DOHH2 (cell line): ENCODE measurements around the gene PEAK1.
"Not testable (repeated sequence)": the region's sequence is repeated elsewhere in the genome, so short reads cannot be mapped to it uniquely, and the experiment has no call there.

ENCODE experiments used
- H3F3A ChIP-seq: fragments of 200-600 bp; sonication (generic), shearing (Covaris generic); 2 replicates; pipeline ENCODE4 v1.6.0; 2016; ENCODE audit warnings: antibody characterized with exemption, mild to moderate bottlenecking; ENCODE audit not compliant: control insufficient read depth, insufficient read depth
- H3K27ac ChIP-seq: fragments of 200-600 bp; sonication (generic); 2 replicates; pipeline ENCODE4 v1.5.1; 2014; ENCODE audit warnings: low read depth, mild to moderate bottlenecking, low read length, moderate library complexity
- H3K27me3 ChIP-seq: fragments of 200-600 bp; sonication (generic); 2 replicates; pipeline ENCODE4 v1.6.1; 2014; ENCODE audit warnings: mild to moderate bottlenecking, low read length, mixed read lengths; ENCODE audit not compliant: control insufficient read depth
- H3K36me3 ChIP-seq: fragments of 200-600 bp; sonication (generic); 2 replicates; pipeline ENCODE4 v1.6.1; 2014; ENCODE audit warnings: mild to moderate bottlenecking, low read length, moderate library complexity, mixed read lengths; ENCODE audit not compliant: control insufficient read depth
- H3K4me1 ChIP-seq: fragments of 200-600 bp; sonication (generic); 2 replicates; pipeline ENCODE4 v1.6.1; 2014; ENCODE audit warnings: mild to moderate bottlenecking, low read length, mixed read lengths; ENCODE audit not compliant: control insufficient read depth
- H3K4me2 ChIP-seq: fragments of 200-600 bp; sonication (generic); 2 replicates; pipeline ENCODE4 v1.6.0; 2014; ENCODE audit warnings: mild to moderate bottlenecking, low read length, moderate library complexity
- H3K4me3 ChIP-seq: fragments of 200-600 bp; sonication (generic); 2 replicates; pipeline ENCODE4 v1.5.1; 2014; ENCODE audit warnings: mild to moderate bottlenecking, low read length, mixed read lengths
- H3K79me2 ChIP-seq: fragments of 200-600 bp; sonication (generic); 2 replicates; pipeline ENCODE4 v1.6.1; 2014; ENCODE audit warnings: mild to moderate bottlenecking, low read length, mixed read lengths; ENCODE audit not compliant: control insufficient read depth
- H3K9me2 ChIP-seq: fragments of 200-600 bp; sonication (generic); replicated peaks from 2 replicates; pipeline ENCODE4 v1.6.1; 2014; ENCODE audit warnings: mild to moderate bottlenecking, low read length, mixed read lengths; ENCODE audit not compliant: control insufficient read depth
- H3K9me3 ChIP-seq: fragments of 200-600 bp; sonication (generic); 2 replicates; pipeline ENCODE4 v1.6.1; 2014; ENCODE audit warnings: antibody characterized with exemption, low read length, mixed read lengths; ENCODE audit not compliant: control insufficient read depth, insufficient read depth
- H4K20me1 ChIP-seq: fragments of 200-600 bp; sonication (generic); 2 replicates; pipeline ENCODE4 v1.6.0; 2014; ENCODE audit warnings: low read depth, mild to moderate bottlenecking, antibody characterized with exemption, low read length, moderate library complexity; ENCODE audit not compliant: control insufficient read depth, insufficient read depth
- EZH2phosphoT487 ChIP-seq: fragments of 200-600 bp; sonication (generic); IDR thresholded peaks from 2 replicates; pipeline ENCODE4 v1.6.1; 2017; ENCODE audit warnings: borderline replicate concordance, mild to moderate bottlenecking, antibody characterized with exemption, low read length, moderate library complexity, mixed read lengths
- TF ChIP-seq, protein P1 (sequence below): fragments of 200-600 bp; sonication (generic); IDR thresholded peaks from one replicate; pipeline ENCODE4 v1.5.1; 2014; ENCODE audit warnings: antibody characterized with exemption, mild to moderate bottlenecking, low read depth, low read length; ENCODE audit not compliant: poor library complexity, severe bottlenecking

PEAK1 gene

DNA sequence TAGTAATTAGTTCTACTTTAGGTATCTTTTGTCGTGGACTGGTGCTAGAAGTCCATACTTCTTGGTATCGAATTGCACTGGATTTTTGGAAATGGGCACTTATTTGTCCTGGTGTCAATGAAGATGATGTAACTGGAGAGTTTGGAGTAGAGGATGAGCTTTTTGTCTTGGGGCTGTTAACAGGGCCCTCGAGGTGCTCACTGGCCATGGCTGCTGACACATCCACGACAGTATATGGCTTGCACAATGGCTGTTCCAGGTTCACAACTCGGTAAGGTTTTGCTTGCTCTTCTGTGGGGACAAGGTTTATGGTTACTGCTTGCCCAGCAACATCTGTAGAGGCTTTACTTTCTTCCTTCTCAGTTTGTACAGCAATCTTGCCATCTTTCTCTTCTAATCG, 239.6 kb downstream of the PEAK1 start:
- Histone ChIP-seq H3K4me2 (no peak overlapping the region), H3K4me1 (peaks cover 36% of the 10 kb centered on the region), H3K36me3 (no peaks in the 10 kb centered on the region), H4K20me1 (0 out of 2 replicates have a peak, but pooled peaks cover 4% of the 10 kb centered on the region), H3K4me3 (no peak overlapping the region), H3K27me3 (no peaks in the 10 kb centered on the region), H3K27ac (no peak overlapping the region), H3K9me2 (no peaks in the 10 kb centered on the region), H3K9me3 (no peaks in the 10 kb centered on the region), H3K79me2 (no peaks in the 10 kb centered on the region), H3F3A (peaks cover 7% of the 10 kb centered on the region; the same call in 1 of the 2 replicates)
- TF ChIP-seq EZH2phosphoT487 = no peak
- TF ChIP-seq, protein P1, sequence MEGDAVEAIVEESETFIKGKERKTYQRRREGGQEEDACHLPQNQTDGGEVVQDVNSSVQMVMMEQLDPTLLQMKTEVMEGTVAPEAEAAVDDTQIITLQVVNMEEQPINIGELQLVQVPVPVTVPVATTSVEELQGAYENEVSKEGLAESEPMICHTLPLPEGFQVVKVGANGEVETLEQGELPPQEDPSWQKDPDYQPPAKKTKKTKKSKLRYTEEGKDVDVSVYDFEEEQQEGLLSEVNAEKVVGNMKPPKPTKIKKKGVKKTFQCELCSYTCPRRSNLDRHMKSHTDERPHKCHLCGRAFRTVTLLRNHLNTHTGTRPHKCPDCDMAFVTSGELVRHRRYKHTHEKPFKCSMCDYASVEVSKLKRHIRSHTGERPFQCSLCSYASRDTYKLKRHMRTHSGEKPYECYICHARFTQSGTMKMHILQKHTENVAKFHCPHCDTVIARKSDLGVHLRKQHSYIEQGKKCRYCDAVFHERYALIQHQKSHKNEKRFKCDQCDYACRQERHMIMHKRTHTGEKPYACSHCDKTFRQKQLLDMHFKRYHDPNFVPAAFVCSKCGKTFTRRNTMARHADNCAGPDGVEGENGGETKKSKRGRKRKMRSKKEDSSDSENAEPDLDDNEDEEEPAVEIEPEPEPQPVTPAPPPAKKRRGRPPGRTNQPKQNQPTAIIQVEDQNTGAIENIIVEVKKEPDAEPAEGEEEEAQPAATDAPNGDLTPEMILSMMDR = no peak

GRCh38 chr15:77179541-77179998, 240.3 kb downstream of the PEAK1 start:
- Histone ChIP-seq H3K4me1 (peaks cover 31% of the 10 kb centered on the region), H3F3A (peaks cover 7% of the 10 kb centered on the region; the same call in 1 of the 2 replicates), H3K9me3 (no peaks in the 10 kb centered on the region), H3K9me2 (no peaks in the 10 kb centered on the region), H3K79me2 (no peaks in the 10 kb centered on the region), H3K4me2 (no peak overlapping the region), H3K27me3 (no peaks in the 10 kb centered on the region), H3K27ac (no peak overlapping the region), H4K20me1 (0 out of 2 replicates have a peak, but pooled peaks cover 4% of the 10 kb centered on the region), H3K36me3 (no peaks in the 10 kb centered on the region), H3K4me3 (no peak overlapping the region)
- TF ChIP-seq, protein P1 = no peak
- no peak for TF ChIP-seq EZH2phosphoT487

GRCh38 chr15:77178411-77178810, 241.5 kb downstream of the PEAK1 start:
- Histone ChIP-seq H3K9me2 (no peaks in the 10 kb centered on the region), H3K4me3 (no peak overlapping the region), H4K20me1 (0 out of 2 replicates have a peak, but pooled peaks cover 4% of the 10 kb centered on the region), H3K27ac (no peak overlapping the region), H3K36me3 (no peaks in the 10 kb centered on the region), H3K27me3 (no peaks in the 10 kb centered on the region), H3K4me1 (peaks cover 28% of the 10 kb centered on the region), H3K4me2 (no peak overlapping the region), H3K79me2 (no peaks in the 10 kb centered on the region), H3K9me3 (no peaks in the 10 kb centered on the region), H3F3A (peaks cover 7% of the 10 kb centered on the region; the same call in 1 of the 2 replicates)
- TF ChIP-seq, protein P1 = no peak
- TF ChIP-seq EZH2phosphoT487 = no peak

DNA sequence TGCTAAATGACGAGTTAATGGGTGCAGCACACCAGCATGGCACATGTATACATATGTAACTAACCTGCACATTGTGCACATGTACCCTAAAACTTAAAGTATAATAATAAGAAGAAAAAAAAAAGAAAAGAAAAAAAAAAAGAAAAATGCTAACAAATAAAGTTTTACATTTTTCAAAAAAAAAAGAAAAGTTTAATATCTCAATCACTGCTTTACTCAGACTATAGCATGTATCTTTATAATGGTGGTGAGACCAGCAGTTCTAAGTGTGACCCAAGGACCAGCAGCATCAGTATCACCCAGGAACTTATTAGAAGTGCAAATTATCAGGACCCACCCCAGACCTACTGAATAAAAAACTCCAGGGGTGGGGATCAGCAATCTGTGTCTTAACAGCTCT, 243.8 kb downstream of the PEAK1 start:
- not testable (repeated sequence) for H4K20me1 ChIP-seq, H3K36me3 ChIP-seq, H3K79me2 ChIP-seq, H3K4me1 ChIP-seq, H3K4me2 ChIP-seq, H3F3A ChIP-seq, H3K27ac ChIP-seq, H3K9me3 ChIP-seq, H3K4me3 ChIP-seq, H3K9me2 ChIP-seq, H3K27me3 ChIP-seq
